ENCODE data around the gene SLC15A5.

The SLC15A5 gene

DNA sequence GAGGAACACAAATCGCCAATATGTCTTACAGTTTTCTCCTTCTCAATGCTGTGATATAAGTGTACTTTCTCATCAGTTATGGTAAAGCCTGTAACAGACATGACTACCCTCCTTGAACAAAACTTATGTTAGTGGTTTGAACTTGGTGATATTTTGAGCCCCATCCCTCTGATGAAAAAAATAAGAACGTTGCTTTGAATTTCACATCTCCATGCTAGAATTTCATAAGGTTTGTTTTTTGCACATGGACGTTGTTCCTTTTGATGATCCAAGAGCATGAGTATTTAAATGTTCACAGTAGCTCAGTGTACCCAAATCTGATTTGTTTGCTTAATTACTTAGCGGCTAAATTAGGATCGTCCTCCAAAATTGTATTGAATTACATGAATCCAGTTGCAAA, at the start of gene SLC15A5:
Gene SLC15A5 (minus strand): TSS at position 101 of the 400 bp plus-strand sequence. CDS start 0 bp downstream, at position 101.
- no peak for FAIRE-seq

GRCh38 chr12:16325426-16325825, 47.9 kb upstream of the SLC15A5 start:
- FAIRE-seq, result no peak

- FAIRE-seq, result no peak
These were observed 47.3 kb upstream of the SLC15A5 start for GRCh38 chr12:16324772-16325171.

- FAIRE-seq, result no peak
These were observed 46.8 kb upstream of the SLC15A5 start for GRCh38 chr12:16324272-16324671.

DNA sequence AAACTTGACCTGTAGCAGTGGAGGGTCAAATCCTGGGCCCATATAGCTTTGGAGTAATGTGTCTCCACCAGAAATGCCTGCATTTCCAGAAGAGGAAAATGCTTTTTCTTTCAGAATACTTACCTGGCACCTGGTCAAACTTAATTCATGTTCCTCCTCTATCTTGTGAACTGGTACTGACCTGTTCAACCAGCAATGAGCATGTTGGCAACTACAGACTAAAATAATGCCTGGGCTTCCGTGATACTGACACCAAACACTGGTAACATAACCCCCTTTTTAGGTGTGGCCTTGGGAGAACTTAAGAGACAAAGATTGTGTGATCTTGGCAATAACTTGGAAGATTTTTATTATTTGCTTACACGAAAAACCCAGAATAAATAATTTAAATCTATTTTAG, 46.2 kb upstream of the SLC15A5 start:
- no peak for FAIRE-seq

GRCh38 chr12:16323010-16323409, 45.5 kb upstream of the SLC15A5 start:
- FAIRE-seq, result no peak

DNA sequence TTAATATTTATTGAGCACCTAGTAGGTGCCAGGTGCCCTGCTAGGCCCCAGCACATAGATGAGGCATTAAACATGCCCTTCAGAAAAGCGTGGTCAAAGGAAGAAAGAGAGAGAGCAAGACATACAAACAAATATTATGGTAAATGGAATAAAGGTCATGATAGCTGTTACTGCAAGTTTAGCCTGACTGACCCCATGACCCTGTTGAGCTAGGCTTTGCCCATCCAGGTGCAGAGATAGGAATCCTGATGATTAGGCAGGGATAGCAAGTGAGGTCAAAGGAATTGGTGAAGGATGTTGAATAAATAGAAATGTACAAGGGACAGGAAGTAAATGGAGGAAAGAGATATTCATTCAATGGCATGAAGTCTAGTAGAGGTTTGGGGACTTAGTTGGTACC, 33.4 kb upstream of the SLC15A5 start:
- FAIRE-seq, result no peak

DNA sequence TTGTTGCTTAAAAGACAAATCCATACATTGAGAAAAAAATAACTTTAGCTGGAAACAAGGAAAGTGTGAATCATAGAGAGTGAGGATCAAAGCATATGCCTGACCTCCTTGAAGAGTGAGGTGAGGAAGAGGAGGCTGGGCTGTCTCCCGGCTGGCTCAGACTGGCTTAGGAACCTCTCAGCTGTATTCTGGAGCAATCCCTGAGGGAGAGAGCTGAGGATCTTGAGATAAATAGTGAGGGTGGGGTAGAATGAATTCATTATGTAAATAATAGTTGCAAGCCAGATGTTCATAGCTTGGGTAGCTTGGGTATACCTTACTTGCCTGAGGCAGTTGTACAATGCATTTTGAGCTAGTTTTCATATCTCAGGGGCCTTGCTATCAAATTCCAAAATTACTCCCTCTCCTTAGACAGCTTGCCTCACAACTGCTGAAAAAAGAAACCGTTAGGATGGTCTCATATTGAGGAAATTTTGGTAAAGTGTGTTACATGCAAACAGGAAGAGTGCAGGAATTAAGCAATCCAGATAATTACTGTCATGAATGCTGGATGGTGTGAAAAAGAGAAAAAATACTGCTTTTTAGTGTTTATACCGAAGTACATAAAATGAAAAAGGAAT, 30.5 kb upstream of the SLC15A5 start:
- no peak for FAIRE-seq

DNA sequence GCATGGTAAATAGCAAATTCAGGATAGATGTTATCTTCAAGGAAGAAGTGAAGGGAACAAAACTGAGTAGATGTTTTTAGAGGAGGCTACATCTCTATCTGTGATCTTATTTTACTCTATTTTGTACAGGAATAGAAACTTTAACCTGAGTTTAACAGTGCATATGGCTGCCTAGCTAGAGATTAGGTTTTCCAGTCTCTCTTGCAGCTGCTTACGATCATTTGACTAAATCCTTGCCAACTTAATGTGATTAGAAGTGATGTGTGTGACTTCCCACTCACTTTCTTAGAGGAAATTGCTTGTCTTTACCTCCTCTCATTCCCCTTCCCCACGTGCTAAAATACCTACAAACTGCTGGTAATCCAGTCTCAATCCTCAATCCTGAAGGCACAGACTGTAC, 26.5 kb upstream of the SLC15A5 start:
- FAIRE-seq, result no peak

GRCh38 chr12:16300736-16301135, 23.3 kb upstream of the SLC15A5 start:
- FAIRE-seq, result no peak

DNA sequence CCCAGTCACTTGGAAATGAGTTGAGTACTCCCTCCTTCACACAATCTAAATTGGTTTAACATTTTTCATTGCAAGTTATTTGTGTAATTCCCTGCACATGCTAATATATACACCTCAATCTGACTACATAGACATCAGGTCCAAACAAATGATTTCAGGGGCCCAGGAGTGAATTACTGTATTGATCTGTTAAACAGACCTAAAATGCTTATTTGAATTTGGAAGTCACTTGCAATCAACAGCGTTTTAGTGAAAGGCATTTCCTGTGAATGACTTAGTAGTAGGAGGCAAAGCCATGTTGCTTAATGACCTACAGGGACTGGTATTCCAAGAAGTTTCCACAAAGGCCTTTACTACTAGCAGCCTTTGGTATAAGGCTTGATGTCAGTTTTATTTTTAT, 22.6 kb upstream of the SLC15A5 start:
- no peak for FAIRE-seq

GRCh38 chr12:16299403-16299802, 21.9 kb upstream of the SLC15A5 start:
- no peak for FAIRE-seq

GRCh38 chr12:16297521-16297920, 20.0 kb upstream of the SLC15A5 start:
- no peak for FAIRE-seq

DNA sequence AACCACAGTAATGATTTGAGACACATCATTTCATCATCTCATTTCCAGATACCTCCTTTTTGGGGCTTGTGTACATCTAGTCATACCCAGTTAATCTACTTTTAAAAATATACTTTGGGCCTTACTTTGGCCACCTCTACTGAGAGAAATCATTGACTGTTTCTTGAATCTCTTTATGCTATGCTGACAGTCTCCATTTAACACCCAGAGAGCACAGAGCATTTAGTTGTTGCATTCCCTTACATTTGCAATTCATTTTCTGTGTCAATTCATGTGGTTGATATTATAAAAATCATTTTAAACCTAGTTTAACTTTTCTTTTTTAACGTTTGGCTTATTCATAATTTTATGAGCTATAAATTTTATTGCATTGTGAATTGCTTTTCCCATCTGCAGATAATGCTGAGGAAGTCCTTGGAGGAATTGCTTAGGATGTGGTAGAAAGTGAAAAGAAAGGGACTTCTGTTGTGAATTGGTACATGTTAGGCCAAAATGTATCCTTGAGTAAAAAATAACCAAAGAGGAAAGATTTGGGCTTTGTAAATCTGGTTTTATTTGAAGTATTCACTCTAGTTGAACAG, 17.0 kb upstream of the SLC15A5 start:
- no peak for FAIRE-seq

DNA sequence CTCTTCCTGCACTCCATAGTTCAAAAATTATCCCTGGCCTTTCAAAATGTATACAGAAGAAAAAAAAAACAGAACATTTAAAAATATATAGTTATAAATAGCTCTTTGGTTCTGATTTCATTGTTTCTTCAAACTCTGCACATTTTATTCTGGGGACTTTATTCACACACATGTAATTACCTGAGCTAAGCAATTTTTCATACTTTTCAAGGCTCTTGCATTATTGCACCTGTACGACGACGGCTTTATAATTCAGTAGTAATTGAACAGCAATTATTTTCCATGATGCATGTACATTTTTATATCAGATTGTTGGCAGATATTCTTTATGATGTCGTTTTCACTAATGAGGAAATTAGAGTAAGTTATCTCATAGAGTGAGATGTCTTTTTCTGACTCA, 13.5 kb upstream of the SLC15A5 start:
- no peak for FAIRE-seq

GRCh38 chr12:16285586-16285985, 8.1 kb upstream of the SLC15A5 start:
- FAIRE-seq, result no peak

- FAIRE-seq, result no peak
These were observed 5.5 kb upstream of the SLC15A5 start for GRCh38 chr12:16282978-16283377.

DNA sequence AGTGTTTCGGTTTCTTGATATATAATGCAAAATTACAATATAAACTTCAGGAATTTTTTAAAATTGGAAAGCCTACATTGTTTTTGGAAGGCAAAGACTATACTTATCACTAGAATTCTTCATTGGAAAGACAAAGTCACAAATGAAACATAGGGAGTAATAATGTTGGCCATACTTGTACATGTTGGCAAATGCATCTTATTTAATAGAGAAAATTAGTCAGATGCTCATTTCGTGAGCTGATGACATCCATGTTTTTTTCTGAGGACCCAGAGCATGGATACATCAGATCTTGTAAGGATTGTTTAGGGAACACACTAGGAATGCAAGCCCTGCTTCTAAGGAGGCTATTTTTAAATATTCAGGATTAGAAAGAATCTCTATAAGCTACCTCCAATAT, 4.6 kb upstream of the SLC15A5 start:
- no peak for FAIRE-seq

- FAIRE-seq, result no peak
These were observed 3.7 kb upstream of the SLC15A5 start for GRCh38 chr12:16281157-16281556.

- FAIRE-seq, result no peak
These were observed 5.3 kb downstream of the SLC15A5 start for GRCh38 chr12:16272222-16272621.

DNA sequence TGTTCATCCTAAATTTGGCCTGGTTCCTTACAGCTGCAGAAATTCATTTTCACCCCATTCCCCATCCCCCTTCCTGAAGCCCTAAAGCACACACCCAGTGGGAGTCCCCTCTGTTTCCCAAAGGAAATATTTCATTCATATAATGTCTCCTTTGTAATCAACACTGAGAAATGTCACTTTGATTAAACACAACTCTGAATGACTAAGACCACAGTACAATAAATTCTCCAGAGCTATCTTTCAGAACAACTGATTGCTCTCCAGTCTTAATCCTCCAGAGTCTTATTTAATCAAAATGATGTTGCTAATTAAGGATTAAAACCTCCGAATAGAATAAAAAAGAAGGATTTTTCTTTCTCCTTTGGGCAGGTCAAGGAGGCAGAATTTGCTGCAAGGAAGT, 6.4 kb downstream of the SLC15A5 start:
- no peak for FAIRE-seq

DNA sequence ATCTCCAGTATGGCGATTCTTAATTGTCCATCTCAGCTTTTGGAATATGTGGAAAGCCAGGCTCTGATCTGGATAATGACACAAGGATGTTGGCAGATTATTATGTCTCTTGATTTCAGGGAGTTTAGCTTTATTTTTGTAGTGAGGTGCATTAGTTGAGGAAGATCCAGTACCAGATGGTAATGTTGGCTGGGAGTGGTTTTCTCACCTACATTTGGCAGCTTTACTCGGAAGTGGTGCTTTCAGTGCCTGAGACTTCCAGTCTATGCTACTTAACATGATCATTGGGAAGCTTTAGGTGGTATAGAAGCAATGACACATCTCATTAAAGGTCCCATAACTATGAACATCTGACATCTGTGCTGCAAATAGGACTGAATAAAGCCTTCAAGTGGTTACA, 7.5 kb downstream of the SLC15A5 start:
- FAIRE-seq, result no peak

DNA sequence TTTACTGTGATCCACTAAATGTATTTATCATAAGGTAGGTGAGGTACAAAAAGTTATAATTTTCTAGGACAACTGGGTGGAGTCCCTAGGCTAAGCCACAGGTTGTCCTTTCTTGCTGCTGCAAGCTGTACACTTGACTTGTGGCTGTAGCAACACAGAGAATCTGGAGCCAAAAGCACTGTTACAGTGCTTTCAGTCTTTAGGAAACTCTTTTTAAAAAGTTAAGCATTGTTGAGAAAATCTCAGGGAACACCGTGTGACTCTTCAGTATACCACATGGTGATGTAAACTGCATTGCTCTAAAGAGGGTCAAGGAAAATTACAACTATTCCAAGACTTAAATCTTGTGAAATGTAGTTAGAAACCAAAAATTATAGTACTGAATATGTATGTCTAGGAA, 11.4 kb downstream of the SLC15A5 start:
- no peak for FAIRE-seq

DNA sequence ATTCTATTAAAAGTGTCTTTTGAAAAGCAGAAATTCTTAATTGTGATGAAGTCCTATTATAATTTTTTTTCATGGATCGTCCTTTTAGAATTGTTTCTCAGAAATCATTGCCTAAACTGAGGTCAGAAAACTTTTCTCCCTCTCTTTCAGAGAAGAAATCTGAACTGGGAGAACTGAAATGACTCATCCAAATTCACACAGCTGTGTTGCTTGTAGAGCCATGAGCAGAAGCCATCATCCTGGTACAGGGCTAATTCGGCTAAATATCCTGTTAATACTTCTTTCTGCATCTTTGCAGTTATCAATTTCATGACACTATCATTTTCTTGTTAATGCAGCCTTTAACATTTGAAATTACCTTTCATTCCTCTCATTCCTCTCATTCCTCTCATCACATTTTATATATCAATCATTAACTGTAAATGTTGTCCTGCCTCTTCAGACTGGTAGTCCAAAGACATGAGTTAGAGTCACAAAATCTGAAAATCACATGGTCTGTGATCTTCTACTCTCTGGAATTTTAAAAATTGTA, 15.5 kb downstream of the SLC15A5 start:
- FAIRE-seq, result no peak

- FAIRE-seq, result no peak
These were observed 17.3 kb downstream of the SLC15A5 start for GRCh38 chr12:16260206-16260605.
